HTR-8/SVneo (cell line): ENCODE data around the gene SPRR4.

Experiments
- DNase-seq: peaks from one replicate; pipeline ENCODE4 v3.0.0; 2011; ENCODE audit warnings: low spot score, mixed read lengths; ENCODE audit not compliant: insufficient read length
- FAIRE-seq: peaks from 2 replicates; lab custom pipeline; 2011; peaks lifted over from hg19 to GRCh38; lab: Jason Lieb, UNC

SPRR4 gene

DNA sequence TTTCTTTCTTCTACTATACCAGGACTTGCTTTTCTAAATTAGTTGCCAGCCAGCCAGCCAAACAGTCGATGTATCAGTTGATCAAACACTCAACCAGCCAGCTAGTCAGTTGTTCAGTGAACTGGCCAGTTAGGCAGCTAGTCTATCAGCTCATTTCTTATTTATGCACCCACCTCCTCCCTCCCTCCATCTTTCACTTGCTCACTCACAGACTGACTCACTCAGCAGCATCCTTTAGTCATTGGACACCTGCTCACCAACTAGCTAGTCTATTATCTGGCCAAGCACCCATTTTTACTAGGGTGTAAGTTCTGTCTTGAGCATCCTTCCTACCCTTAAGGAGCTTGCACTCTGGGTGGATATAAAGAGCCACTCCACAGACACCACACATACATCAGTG, 5.9 kb upstream of the SPRR4 start:
- no peak for FAIRE-seq
- DNase-seq = no peak

DNA sequence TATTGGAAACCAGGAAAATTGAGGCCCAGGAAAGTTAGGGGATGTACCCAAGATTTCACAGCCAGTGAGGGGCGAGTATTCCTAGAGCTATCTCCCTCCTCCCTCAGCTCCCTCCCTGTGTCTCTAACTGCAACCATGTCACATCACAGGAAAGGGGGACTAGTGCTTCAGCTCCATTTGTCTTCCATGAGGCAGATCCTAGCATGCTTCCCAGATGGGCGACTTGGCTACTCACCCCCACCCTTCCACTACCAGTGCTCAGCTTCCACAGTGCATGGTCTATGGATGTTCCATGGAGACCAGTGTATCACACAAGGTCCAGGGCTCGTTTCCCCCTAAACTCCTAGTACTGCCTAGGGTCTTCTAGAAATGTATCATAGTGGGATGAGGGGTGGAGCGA, 4.6 kb upstream of the SPRR4 start:
- FAIRE-seq = no peak
- DNase-seq = no peak

DNA sequence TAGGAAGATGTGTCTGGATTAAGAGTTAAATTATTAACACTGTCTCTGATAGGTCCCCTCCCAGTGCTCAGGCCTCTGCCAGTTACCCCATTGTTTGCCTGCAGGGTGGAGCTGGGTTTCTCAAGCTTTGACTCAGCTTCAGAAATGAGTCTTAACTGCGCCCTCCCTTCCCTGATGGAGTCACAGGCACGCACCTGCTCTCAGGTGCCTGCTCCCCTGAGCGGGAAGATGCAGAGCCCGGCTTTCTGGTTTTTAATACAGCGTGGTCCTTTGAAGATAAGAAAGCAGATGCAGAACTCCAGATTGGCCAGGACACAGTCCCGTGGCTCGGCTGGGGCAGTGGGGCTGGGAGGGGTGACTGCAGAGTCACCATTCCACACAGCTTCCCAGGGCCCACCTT, 3.2 kb upstream of the SPRR4 start:
- FAIRE-seq = no peak

DNA sequence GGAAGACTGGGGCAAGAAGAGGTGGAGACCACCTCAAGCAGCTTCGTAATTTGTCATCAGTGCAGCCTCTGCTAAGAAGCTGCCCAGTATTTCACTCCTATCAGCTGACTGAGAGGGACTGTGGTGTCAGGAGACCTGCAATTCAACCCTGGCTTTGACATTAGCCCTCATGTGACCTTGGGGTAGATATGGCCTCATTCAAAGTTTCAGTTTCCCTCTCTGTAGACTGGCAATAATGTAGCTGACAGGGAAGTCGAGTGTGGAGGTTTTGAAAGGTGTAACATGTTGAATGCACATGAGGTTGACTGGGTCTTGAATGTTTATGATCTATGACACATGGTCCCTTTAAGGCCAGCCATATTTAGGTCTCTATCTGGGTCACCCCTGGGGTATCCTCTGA, 2.2 kb upstream of the SPRR4 start:
- no peak for DNase-seq
- no peak for FAIRE-seq

More for the DNA sequence above, 3.2 kb upstream of the SPRR4 start:
- no peak for DNase-seq

DNA sequence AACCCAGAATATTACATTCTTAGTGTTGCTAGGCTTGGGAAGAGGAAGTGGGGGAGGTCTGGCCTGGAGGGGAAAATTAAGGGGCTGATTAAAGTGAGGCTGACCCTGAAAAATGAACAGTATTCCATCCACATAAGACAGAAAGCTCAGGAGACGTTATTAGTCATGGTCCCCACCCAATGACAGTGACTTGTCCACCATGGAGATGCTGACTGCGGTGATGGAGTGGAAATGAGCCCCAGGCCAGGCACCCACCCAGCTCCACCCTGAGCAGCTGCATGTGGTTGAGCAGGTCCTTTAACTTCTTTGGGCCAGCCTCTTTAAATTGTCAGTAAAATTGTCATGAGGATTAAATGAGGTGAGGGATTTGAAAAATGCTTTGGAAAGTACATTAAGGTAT, 1.4 kb upstream of the SPRR4 start:
- DNase-seq = no peak
- FAIRE-seq = no peak

DNA sequence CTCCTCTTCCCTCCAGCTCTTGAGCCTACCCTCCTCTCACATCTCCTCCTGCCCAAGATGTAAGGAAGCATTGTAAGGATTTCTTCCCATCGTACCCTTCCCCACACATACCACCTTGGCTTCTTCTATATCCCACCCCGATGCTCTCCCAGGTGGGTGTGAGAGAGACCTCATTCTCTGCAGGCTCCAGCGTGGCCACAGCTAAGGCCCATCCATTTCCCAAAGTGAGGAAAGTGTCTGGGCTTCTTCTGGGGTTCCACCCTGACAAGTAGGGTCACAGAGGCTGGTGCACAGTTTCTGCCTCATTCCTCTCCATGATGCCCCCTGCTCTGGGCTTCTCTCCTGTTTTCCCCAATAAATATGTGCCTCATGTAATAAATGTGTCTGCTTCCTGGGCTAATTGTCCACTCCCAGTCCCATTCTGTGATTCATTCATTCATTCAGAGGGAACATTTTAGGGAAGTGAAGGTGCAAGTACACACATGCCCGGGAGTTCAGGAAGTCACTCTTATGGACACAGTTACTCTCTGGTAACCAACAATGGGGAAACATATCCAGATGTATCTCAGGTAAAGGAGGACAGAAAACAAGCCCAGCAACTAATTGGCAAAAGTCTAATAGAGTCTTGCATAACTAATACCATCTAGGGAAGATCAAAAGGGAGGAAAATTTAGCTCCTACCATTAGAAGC, 1.9 kb downstream of the SPRR4 start:
- DNase-seq (no peak), FAIRE-seq (no peak)

DNA sequence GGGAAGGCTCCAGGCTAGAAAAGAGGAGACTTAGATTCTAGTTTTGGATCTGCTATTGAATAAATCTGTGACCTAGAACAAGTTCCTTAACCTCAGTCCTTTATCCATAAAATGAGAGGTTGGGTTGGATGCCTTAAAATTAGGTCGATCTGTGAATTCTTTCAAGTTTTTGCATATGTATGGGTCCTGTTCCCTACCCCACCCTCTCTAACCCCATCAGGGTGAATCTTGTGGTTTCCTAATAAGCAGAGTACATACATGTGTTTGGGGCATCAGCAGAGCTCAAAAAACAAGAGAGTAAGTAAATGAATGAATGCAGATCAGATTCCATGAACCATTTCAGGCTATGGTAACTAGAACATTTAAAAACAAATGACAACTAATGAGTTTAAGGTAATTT, 6.2 kb downstream of the SPRR4 start:
- FAIRE-seq = no peak
- no peak for DNase-seq

DNA sequence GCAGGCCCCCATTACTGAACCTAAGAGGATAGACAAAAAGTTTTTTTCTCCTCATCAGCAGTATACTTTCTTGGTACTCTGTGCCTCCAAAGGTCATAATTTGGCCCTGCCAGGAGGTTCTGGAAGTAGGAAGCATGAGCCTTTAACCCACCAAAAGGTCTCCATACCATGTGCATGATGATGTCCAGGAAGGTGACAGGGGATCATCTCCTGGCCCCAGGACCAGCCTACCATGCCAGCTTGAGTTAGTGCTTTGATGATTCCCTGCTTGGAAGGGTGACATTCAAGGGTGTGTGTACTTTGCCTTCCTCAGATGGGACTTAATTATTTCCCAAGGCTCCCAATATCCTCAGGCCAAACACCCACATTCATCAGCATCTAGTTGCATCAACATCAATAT, 7.2 kb downstream of the SPRR4 start:
- FAIRE-seq = no peak
- no peak for DNase-seq

DNA sequence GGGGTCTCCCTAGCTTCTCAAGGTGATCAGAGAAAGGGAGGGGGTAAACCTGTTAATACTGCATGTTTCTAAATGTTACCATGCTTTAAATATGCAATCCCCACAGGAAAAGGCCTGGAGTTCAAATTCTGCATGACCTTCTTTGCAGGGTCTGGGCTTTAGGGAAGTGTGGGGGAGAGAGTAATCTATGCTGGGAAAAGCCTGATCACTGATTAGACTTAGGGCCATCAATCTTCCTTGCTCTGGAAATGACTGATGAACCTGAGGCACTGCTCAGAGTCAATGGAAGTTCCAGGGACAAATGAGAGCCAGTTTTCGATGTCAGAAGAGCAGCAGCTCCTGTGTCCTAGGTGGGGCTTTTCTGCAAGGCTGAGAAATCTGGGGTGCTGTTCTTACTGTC, 10.2 kb downstream of the SPRR4 start:
- FAIRE-seq = no peak
- DNase-seq = no peak

DNA sequence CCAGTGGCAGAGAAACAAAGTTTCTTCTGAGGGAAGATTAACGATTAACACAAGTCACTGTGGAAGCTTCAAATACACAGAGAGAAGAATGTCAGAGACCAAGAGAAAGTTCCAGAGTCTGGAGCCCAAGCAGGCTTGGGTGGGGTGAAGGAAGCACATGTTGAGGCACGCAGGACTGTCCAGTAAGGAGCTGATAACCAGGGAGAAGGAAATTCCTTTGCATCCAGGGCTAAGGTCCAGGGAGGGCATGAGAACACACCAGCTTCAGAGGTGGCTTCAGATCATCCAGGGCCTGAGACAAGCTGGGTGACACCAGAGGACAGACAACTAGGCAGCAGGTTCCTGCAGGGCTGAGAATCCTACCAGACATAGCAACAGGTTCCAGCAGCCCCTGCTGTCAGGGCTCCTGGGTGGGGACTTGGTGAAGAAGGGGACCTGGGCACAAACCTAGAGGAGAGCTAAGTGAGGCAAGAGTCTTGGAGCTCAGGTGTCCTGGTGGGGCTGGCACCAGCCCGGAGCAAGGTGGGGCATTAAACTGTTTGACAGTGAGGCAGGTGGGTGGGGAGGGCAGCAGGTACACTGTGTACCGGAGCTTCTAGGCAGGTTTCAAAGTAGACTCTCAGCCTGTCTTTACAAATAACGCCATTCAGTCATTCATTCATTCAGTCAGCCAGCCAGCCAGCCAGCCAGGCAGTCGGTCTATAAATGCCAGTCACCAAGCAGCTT, 10.9 kb downstream of the SPRR4 start:
- FAIRE-seq = no peak

DNA sequence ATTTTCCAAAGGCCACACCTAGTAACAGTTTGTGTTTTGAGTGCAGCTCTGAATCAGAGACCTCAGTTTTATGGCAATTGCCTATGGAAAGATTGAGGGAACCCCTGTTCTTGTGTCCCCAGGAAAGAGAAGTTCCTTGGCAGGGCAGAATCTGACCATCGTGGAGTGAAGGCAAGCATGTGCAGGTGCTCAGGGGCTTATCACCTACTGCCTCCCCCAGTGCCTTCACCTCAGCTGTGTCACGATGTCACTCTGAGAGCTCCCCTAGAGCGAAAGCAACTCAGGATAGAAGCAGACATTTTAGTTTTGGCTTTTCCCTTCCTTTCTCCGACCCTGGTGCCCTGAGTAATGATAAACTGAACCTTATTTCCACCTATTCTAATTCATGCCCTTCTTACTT, 11.6 kb downstream of the SPRR4 start:
- DNase-seq (no peak), FAIRE-seq (no peak)

More for the DNA sequence above, 10.9 kb downstream of the SPRR4 start:
- DNase-seq = no peak

DNA sequence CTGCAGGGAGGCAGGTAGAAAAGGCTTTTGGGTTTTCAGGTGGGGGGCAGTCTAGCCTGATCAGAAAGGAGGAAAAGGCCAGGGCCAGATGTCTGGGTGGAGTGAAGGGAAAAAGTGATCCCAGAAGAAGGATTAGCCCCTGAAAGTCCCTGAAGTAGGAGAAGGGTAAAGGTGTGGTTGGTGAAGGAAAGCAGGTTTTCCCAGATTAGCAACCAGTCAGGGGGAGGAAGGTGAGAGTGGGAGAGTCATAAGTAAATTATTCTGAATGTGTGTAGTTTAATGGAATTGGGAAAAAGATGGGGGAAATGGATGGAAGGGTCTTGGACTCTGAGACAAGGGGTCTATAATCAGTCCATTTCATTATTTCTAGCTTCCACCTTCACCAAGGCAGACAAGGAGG, 12.8 kb downstream of the SPRR4 start:
- DNase-seq (no peak), FAIRE-seq (no peak)

DNA sequence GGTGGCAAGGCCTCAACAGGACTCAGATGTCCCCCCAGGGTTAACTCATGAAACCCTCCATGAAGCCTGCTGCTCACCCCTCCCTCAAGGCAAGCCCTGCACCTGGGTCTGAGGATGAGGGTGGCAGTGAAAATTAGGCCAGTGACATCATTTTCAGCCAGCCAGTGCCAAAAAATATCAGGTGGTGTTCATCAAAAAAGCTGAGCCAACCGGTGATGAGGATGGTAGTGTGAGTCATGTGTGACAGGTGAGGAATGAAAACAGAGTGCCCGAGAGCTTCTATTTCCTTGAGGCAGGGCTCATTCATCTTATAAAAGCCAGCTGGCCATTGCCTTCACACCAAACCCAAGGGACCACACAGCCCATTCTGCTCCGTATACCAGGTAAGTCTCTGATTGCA, 13.3 kb downstream of the SPRR4 start, which contains the start of gene SPRR1A:
Gene SPRR1A, plus strand, starts transcription at position 339 of the 400 bp plus-strand sequence. CDS start 1,150 bp downstream, outside the sequence.
- FAIRE-seq = no peak
- DNase-seq = no peak

DNA sequence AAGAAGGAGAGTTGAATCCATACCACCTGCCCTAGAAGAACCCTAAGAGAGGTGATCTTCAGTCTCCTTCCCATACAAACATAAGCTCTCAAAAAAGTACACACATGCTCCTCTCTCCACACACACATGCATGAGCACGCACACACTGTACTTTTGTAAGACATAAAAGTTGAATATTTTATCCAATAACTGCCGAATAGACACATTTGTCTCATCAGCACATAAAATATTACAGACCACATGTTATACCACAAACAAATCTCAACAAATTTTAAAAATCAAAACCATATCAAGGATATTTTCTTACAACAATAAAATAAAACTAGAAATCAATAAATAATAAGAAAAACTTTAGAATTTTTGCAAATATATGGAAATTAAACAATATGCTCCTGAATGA, 16.1 kb downstream of the SPRR4 start:
- DNase-seq (no peak), FAIRE-seq (no peak)

DNA sequence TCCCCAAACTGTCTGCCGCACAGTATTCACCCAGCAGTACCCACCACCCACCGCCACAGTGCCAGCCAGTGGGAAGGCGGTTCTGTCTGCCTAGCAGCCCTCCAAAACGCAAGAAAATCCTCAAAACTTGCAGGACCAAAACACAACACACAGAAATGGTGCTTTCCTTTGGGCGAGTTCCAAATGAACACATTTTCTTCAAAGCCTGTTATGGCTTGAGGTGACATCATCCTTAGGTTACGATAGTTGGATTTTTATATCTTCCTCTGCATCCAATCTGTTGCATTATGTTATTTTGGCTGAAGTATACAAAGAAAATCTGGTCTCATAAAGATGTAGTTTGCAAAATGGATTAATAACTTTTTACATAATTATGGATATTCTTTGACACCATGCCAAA, 22.7 kb downstream of the SPRR4 start:
- no peak for DNase-seq
- no peak for FAIRE-seq

DNA sequence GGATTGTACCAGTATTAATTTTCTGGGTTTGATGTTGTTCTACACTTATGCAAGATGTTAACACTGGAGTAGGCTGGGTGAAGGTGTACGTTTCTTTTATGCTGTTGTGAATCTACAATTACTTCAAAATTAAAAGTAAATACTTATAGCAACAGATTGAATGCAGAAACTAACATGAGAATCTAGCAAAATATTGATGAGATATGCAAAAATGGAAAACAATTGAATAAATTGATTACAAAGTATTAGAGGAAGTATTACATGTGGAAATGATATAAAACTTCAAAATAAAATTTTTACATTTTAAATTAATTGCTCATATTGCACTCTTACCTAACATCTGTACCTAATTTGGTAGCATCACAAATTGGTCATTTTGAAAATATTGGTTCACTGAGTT, 25.4 kb downstream of the SPRR4 start:
- DNase-seq (no peak), FAIRE-seq (no peak)

DNA sequence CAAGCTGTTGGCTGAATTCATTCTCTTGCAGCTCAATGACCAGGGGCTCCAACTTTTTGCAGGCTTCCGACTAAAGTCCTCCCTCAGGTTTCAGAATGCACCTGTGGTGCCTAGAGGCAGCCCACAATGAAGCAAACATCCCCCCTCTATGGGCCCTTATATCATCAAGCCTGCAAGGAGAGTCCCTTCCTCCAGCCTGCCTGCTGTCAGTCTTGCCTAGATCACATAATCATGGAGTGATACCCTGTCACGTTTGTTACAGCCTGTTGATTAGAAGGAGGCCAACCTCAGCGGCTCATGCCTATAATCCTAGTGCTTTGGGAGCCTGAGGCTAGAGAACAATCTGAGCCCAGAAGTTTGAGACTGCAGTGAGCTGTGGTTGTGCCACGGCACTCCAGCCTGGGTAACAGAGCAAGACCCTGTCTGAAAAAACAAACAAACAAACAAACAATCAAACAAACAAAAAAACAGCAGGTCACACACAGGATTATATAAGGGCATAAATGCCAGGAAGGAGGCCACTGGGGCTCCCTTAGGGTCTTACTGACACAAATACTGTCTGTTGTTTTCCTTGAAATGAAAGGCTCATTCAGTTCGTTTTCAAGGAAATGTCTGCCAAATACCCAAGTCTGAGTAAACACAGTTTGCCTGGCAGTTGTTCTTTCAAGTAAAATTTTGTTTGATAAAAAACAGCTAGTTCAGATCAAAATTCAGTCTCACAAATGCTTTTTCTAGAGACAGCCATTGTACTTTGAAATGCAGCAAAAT, 26.4 kb downstream of the SPRR4 start:
- FAIRE-seq (no peak), DNase-seq (no peak)

DNA sequence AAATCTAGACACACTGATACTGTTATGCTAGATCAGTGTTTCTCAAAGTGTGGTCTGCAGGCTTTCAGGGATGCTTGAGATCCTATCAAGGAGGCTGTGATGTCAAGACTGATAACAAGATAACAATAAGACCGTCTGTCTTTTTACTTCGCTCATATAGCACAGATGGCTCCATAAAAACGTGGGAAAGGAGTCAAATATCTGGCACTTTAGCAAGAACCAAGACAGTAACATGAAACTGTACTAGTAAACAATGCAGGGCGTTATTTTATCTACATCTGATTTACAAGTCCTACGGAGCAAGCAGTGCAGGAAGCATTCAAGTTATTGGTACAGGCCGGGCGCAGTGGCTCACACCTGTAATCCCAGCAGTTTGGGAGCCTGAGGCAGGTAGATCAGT, 27.5 kb downstream of the SPRR4 start:
- no peak for FAIRE-seq

DNA sequence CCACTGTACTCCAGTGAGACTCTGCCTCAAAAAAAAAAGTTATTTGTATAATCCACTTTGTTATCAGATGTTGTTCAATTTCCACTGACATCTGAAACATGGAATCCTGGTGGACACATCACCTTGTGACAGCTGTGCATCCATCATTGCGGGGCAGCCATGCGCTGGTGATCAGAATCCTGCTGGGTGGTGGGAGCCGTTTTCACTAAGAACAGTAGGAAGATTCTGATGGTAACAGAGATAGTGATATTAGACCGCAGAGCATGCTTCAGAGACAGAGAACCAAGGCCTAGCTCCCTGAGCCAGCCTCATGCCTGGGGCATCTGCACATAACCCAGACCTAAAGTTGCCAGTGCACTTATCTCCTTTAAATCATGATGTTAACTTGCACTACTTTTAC, 28.0 kb downstream of the SPRR4 start:
- FAIRE-seq = no peak

More for the DNA sequence above, 27.5 kb downstream of the SPRR4 start:
- DNase-seq = no peak

DNA sequence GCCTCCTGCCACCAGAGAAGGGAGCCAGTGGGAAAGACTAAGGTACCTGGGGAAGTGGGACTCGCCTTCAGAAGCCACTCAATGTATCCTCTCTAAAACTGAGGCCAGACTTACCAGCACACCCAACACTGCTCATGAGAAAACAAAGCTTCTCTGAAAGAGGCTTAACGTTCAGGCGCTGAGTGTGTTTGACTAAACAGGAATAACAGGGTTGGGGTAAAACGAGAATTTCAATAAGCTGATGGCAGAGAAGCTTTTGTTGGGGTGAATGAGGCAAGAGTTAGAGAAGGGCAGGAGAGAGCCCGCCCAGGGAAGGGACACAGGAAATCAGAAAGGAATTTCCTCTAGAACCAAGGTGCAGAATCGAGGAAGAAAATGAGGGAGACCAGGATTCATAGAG, 29.4 kb downstream of the SPRR4 start:
- DNase-seq (no peak), FAIRE-seq (no peak)

More for the DNA sequence above, 28.0 kb downstream of the SPRR4 start:
- no peak for DNase-seq

DNA sequence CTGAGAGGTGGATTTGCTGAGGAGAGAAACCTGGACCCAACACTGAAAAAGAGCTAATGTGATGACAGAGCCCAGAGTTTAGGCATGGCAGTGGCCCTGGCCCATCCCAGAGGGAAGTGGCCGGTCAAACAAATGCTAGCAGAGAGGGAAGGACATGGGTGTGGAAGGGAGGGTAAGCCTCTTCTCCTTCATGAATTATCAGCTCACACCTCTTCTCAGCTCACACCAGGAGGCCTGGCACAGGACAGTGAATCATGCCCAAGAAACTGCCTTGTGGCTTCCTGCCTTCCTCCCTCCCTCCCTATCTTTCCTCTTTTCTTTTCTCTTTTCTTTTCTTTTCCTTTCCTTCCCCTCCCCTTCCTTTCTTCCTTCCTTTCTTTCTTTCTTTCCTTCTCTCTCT, 29.8 kb downstream of the SPRR4 start:
- FAIRE-seq = no peak
- no peak for DNase-seq
